ENCODE data around the gene TCOF1.
A peak's percentile ranks its signal among the peaks of the same experiment; 100 is the strongest.
"Not testable (repeated sequence)": the region's sequence is repeated elsewhere in the genome, so short reads cannot be mapped to it uniquely, and the experiment has no call there.

Gene TCOF1

GRCh38 chr5:150407096-150407720, 49.7 kb downstream of the TCOF1 start:
- DNase-seq = no peak

DNA sequence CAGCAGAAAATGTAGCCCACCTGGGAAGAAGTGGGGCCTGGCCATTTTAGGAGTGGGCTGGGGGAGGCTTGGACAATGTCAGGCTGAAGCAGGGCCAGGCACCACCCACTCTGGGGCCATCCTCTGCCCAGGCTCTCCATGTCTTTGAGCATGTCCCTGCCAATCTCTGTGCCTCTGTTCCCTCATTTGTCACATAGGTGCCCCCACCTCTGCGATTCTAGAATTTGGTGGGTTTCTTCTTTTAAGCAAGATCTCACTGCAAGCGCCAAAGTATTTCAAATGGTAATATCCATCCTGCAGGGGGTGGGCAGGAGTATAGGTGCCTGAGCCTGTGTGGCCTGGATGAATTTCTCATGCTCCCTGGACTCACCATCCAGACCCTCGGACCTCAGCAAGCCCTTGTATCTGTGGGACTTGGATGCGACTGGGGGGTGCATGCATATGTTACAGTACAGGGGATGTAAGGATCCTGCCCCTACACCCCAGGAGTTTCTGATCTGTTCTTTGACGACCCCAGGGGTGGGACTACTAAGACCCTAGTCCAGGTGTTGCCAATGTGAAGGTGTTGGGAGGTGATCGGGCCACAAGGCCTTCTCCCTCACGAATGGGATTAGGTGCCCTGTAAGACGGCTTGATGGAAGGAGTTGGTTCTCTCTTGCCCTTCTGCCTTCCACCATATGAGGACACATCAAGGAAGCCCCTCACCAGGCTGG, 50.9 kb downstream of the TCOF1 start:
- DNase-seq = no peak

DNA sequence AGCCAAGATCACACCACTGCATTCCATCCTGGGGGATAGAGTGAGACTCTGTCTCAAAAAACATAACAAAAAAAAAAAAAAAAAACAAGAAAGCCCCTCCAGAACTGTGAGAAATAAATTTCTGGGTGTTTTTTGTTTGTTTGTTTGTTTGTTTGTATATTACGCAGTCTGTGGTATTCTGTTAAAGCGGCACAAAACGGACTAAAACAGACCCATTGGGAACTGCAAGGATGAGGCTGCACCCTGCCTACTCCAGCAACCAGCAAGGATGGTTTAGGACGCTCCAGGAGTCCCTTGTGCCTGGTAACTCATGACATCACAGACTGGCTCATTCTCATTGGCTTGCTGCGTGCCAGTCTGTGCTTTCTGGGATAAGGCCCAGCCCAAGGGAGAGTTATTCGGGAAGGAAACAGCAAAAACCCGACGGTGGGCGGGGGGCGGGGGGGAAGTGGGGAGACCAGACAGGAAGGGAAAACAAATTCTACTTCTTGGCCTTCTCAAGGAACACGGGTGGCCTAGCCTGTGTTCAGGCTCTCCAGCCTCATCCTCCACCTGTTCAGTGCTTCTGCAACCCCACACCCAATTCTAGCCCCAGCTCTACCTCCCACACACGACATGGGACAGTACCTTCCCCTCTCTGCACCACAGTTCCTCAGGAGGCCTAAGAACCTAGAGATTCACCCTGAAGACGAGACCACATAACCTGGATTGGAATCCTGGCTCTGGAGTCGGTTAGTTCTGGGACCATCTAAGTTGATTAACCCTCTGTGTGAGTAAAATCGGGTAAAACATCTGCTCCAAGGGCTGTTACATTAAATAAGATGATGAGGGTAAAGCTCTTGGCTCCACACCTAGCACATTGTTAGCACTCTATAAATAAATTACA, 52.4 kb downstream of the TCOF1 start:
- DNase-seq = no peak

GRCh38 chr5:150410524-150411244, 53.2 kb downstream of the TCOF1 start:
- peak; percentile 24 for DNase-seq

DNA sequence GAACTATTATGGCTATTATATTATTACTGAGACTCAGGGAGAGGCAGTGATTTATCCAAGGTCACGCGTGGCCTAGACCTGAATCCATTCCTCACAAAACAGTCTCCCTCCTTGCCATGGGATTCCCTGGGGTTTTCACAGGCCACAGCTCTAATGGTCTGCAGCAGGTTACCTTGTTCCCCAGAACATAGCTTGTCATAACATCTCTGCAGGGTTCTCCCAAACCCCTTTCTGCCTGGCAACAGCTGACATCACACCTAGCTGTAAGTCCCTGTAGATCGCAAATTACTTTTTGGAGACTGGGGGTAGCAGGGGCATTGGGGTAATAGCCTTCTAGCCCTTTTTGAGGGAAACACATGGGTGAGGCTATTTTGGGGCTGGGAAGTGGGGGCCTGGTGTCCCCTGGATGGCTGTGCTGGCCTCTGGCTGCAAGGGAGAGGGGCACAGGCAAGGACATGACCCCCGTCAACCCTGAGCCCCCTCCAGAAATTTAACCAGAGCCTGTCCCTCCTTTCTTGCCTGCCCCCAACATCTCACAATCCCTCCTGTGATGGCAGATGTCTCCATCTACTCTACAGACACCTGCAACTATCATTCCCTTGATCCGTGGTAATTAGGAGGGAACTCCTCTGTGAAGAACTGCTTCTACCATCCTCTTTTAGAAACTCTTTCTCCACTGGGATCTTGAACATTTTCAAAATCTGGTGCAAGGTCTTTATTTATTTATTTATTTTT, 53.9 kb downstream of the TCOF1 start:
- no peak for DNase-seq

- peak; percentile 62 for DNase-seq
Measured at GRCh38 chr5:150412319-150413175, 55.0 kb downstream of the TCOF1 start, which contains the start of gene CD74. CD74 (minus strand) TSS chr5:150412910; CDS start chr5:150412749, 161 bp downstream.

DNA sequence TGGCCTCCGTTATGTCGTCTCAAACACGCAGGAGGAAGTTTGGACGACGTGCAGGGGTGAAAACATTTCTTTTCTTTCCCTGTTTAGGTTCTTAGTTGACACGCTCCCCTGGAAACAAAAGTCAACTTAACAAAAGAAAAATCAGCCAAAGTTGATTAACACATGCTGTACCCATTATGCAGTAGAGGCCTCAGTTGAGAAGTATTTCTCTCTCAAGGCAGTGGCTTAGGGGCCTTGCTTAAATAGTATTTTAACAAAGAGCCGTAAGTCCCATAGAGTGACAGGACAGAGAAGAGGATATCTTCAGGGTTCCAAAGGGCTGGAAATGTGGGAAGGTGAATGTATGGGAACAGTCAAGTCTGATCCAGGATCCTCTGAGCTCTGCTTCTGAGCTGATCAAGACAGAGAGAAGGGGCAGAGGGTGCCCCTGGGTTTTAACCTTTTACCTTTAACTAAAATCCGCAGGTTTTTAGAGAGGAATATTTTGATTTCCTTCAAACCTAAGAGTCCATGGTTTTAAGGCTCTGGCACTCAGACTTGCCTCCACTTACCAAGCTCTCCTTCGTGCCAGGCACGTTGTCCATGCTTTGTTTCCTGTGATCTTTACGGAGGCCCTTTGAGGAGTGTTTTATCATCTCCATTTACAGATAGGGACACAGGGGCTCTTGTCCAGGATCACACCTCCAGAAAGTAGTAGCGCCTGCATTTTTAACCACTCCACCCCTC, 55.8 kb downstream of the TCOF1 start:
- DNase-seq = no peak

GRCh38 chr5:150413902-150414790, 56.6 kb downstream of the TCOF1 start:
- not testable (repeated sequence) for DNase-seq

- DNase-seq = no peak
Measured at GRCh38 chr5:150419630-150420270, 62.3 kb downstream of the TCOF1 start.

- DNase-seq = no peak
Measured at GRCh38 chr5:150422075-150422474, 64.6 kb downstream of the TCOF1 start.

GRCh38 chr5:150422758-150423157, 65.3 kb downstream of the TCOF1 start:
- no peak for DNase-seq

GRCh38 chr5:150426165-150426564, 68.7 kb downstream of the TCOF1 start:
- DNase-seq = not testable (repeated sequence)

DNA sequence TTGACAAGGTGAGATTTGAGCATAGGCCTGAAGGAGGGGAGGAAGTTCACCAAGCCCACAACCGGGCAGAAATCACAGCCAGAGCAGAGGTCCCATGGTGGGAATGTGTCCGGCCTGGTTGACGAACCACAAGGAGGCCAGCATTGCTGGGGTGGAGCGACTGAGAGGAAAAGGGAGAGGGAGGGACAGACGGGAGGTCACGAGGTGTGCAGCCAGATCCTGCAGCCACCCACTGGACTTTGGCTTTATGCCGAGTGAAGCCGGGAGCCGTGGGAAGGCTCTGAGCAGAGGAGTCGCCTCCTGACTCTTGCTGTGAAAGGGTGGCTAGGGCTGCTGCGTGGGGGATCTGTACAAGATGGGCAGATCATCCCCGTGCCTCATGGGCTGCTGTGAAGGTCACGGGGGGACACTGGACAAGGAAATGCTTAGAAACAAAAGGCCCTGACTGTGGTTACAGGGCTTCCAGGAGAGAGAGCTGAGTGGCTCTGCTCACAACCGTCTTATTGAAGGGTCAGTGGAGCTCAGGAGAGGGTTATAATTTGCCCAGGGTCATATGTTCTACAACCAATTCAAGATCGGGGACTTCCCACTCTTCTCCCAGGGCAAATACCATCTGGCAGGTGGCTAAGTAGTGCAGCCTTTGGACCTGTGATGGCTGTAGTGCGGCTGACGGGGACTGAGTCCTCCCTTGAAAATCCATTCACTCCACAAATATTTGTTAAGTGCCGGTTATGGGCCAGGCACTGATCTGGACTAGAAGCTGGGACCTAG, 70.8 kb downstream of the TCOF1 start:
- no peak for DNase-seq

- DNase-seq = no peak
Measured at GRCh38 chr5:150428978-150429377, 71.5 kb downstream of the TCOF1 start.

DNA sequence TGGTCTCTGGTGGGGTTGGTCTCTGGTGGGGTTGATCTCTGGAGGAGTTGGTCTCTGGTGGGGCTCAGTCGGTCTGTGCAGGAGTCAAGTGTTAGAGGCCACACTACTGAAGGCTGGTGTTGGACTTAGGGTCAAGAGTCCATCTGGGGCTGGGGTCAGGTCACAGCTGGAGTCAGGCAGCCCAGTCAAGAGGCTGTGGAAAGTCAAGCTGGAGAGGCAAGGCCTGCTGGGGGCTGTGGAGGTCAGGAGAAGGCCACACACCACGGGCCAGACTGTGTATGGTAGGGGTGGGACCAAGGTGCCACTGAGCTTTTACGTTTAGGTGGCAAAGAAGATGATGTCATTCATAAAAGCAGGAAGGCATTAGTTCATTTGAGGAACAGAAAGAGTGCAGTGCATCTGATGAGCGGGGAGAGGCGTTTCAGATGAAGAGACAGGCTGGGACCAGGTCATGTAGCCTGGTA, 71.9 kb downstream of the TCOF1 start:
- DNase-seq = no peak

DNA sequence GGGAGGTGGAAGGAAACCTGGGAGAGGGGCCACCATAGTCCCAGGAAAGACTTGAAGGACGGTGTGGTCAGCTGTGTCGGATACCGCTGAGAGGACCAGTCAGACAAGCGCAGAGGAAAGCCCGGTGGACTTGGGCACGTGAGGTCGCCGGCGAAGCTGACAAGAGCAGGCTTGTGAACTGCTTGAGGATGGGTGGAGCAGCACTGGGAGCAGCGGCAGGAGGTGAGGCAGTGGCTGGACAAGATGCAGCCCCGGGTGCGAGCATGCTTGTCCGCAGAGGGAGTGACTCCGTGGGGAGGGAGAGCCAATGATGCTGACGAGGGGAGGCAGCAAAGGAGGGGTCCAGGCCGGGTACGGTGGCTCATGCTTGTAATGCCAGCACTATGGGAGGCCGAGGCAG, 73.6 kb downstream of the TCOF1 start:
- no peak for DNase-seq

DNA sequence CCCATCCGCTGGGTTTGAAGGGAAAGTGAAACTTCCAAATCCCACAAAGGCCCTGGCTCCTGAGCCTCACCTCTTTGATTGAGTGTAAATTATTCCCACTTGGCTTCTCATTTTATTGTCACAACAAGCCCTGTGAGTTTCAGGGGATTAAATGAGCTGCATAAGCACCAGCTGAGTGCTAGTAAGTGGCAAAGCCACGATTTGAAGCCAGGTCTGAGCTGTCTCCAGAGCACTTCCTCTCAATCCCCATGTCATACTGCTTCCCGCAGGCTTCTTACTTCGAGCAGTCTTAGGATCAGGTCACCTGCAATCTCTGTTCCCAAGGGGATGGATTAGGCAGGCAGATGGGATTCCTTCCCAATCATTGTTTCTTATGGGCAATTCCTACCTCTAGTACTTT, 74.1 kb downstream of the TCOF1 start:
- DNase-seq = no peak

- DNase-seq = no peak
Measured at GRCh38 chr5:150434464-150434863, 77.0 kb downstream of the TCOF1 start.

Measured in KG1 (cell line).